HG02884 (cell line): ENCODE measurements around the gene ANKRD34A.

ENCODE experiments used
- ATAC-seq: cut with Tn5 transposase; IDR thresholded peaks from one replicate; pipeline ENCODE4 v1.9.1; 2021; ENCODE audit warnings: mild to moderate bottlenecking, moderate library complexity; ENCODE audit not compliant: unreplicated experiment

The ANKRD34A gene

GRCh38 chr1:145974721-145975120 is 10.3 kb upstream of the ANKRD34A start:
- ATAC-seq, result no peak

GRCh38 chr1:145972580-145972979 is 8.2 kb upstream of the ANKRD34A start:
- no peak for ATAC-seq

GRCh38 chr1:145967288-145967687 is 2.9 kb upstream of the ANKRD34A start:
- ATAC-seq, result no peak

GRCh38 chr1:145965119-145965744 is 857 bp upstream of the ANKRD34A start:
- ATAC-seq, result no peak

GRCh38 chr1:145963265-145964019 is 933 bp downstream of the ANKRD34A start:
- no peak for ATAC-seq

GRCh38 chr1:145962157-145963102 is 1.9 kb downstream of the ANKRD34A start:
- ATAC-seq, result no peak

GRCh38 chr1:145961425-145962156 is 2.8 kb downstream of the ANKRD34A start:
- ATAC-seq, result no peak

GRCh38 chr1:145961109-145961424 is 3.3 kb downstream of the ANKRD34A start:
- ATAC-seq, result no peak

GRCh38 chr1:145960468-145961108 is 3.8 kb downstream of the ANKRD34A start:
- no peak for ATAC-seq

GRCh38 chr1:145959957-145960467 is 4.4 kb downstream of the ANKRD34A start:
- no peak for ATAC-seq

- ATAC-seq, result no peak
Observed at GRCh38 chr1:145959333-145959732, 5.0 kb downstream of the ANKRD34A start.

GRCh38 chr1:145958734-145959133 is 5.6 kb downstream of the ANKRD34A start:
- ATAC-seq, result no peak

GRCh38 chr1:145957443-145958319 is 6.7 kb downstream of the ANKRD34A start, which contains the start of gene LIX1L:
Gene LIX1L, minus strand, starts transcription at chr1:145958017. Its CDS starts 90 bp downstream, at chr1:145957927.
- ATAC-seq, result peak; percentile 83

GRCh38 chr1:145956781-145957442 is 7.5 kb downstream of the ANKRD34A start:
- ATAC-seq, result no peak

GRCh38 chr1:145956361-145956760 is 8.0 kb downstream of the ANKRD34A start:
- no peak for ATAC-seq

- ATAC-seq, result no peak
Observed at GRCh38 chr1:145955436-145955835, 8.9 kb downstream of the ANKRD34A start.

GRCh38 chr1:145953861-145954260 is 10.5 kb downstream of the ANKRD34A start:
- ATAC-seq, result no peak

GRCh38 chr1:145952903-145953302 is 11.5 kb downstream of the ANKRD34A start:
- no peak for ATAC-seq

GRCh38 chr1:145951526-145951925 is 12.8 kb downstream of the ANKRD34A start:
- no peak for ATAC-seq
